ENCODE measurements around the gene PPP2R3B. TPM values are rescaled to one million over a fixed set of nuclear protein-coding genes. Genes with fewer than 3 reads are reported as not detected.

PPP2R3B gene
- total RNA-seq, 1 experiment from 2014 or later: 130 TPM

DNA sequence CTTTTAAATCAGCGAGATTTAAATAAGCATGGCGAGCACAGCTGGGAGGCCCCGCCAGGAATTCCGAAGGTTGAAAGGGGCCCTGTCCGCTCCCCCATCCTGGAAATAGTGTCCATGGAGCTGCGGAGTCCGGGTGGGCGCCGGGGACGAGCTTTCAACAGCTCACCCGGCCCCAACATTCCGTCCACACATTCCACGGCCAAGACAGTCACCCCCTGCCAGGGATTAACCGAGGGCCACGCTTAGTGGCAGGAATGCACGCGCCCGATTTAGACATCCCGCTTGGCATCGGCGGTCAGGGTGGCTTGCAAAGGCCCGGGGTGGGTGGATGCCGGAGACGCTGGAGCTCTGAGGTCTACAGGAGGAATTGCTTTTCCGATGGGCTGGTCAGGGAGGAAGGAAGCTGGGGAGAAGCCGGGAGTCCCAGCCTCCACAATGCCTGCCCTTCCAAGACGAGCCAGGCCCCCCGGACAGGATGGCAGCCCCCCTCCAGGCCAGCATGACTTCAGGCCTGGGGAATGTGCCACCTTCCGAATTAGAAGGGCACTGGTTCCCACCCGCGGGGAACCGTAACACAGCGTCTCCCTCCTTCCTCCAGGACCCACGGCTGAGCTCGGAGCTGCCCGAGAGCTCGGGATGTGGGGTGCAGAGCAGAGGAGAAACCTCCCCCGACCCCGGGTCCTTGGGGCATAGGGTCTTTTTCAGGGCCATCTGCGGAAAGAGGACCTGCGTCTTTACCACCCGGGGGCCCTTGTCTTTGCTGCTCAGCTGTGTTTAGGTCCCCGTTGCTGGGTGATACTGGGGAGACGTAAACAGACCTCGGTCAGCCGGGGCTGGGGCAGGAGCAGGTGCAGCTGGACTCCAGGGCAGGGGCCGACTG lies 26.9 kb upstream of the PPP2R3B start:
- Mint-ChIP-seq H3K4me1 (peaks cover 18% of the 10 kb centered on the region), H3K4me3 (peak overlapping the region; percentile 67), H3K27ac (no peak overlapping the region; the same call in 1 of the 2 replicates), H3K9me3 (peaks cover 5% of the 10 kb centered on the region), H3K36me3 (peaks cover 10% of the 10 kb centered on the region), H3K27me3 (ENCODE audit: low read depth) (no peaks in the 10 kb centered on the region)
- TF ChIP-seq, protein P1, sequence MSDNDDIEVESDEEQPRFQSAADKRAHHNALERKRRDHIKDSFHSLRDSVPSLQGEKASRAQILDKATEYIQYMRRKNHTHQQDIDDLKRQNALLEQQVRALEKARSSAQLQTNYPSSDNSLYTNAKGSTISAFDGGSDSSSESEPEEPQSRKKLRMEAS (CRISPR knock-in tag; IDR thresholded peaks at IDR 0.05): 0 out of 2 replicates have a peak, but pooled peaks have one; percentile 41
- TF ChIP-seq ZNF423 (CRISPR knock-in tag; IDR thresholded peaks at IDR 0.05) (peak; percentile 71), TEAD4 (CRISPR knock-in tag; IDR thresholded peaks at IDR 0.05) (peak; percentile 64; the same call in 1 of the 2 replicates), RORB (CRISPR knock-in tag; IDR thresholded peaks at IDR 0.05) (no peak), EMX1 (CRISPR knock-in tag; IDR thresholded peaks at IDR 0.05) (no peak)
- TF ChIP-seq, protein P2, sequence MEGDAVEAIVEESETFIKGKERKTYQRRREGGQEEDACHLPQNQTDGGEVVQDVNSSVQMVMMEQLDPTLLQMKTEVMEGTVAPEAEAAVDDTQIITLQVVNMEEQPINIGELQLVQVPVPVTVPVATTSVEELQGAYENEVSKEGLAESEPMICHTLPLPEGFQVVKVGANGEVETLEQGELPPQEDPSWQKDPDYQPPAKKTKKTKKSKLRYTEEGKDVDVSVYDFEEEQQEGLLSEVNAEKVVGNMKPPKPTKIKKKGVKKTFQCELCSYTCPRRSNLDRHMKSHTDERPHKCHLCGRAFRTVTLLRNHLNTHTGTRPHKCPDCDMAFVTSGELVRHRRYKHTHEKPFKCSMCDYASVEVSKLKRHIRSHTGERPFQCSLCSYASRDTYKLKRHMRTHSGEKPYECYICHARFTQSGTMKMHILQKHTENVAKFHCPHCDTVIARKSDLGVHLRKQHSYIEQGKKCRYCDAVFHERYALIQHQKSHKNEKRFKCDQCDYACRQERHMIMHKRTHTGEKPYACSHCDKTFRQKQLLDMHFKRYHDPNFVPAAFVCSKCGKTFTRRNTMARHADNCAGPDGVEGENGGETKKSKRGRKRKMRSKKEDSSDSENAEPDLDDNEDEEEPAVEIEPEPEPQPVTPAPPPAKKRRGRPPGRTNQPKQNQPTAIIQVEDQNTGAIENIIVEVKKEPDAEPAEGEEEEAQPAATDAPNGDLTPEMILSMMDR (IDR thresholded peaks at IDR 0.05): no peak
- ChIA-PET CTCF (no interaction called here), POLR2A (no interaction called here)
- ATAC-seq (peak; percentile 78), DNase-seq (ENCODE audit: low spot score) (peak; percentile 63)

DNA sequence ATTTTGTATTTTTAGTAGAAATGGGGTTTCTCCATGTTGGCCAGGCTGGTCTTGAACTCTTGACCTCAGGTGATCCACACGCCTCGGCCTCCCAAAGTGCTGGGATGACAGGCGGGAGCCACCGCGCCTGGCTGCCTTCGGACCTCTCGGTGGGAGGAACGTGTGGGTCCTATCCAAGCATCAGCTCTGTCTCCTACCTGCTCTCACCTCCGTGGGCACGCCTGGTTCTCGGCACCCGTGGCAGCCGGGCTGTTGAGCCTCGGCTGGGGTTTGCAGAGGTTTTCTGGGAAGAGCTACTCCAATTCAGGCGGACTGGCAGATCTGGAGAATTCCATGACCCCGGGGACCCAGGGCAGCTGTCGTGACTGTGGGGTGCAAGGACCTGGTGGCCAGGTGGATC lies 23.6 kb upstream of the PPP2R3B start:
- Mint-ChIP-seq H3K27me3 (ENCODE audit: low read depth) (no peaks in the 10 kb centered on the region), H3K4me3 (no peak overlapping the region), H3K4me1 (peaks cover 14% of the 10 kb centered on the region), H3K36me3 (peaks cover 13% of the 10 kb centered on the region), H3K9me3 (peaks cover 5% of the 10 kb centered on the region), H3K27ac (no peak overlapping the region)
- CTCF ChIA-PET: no interaction called here
- POLR2A ChIA-PET: no interaction called here
- TF ChIP-seq TCF7 (CRISPR knock-in tag; IDR thresholded peaks at IDR 0.05; ENCODE audit: low read depth) (no peak), GTF2I (CRISPR knock-in tag; conservative IDR thresholded peaks at IDR 0.05) (no peak), ATF1 (CRISPR knock-in tag; IDR thresholded peaks at IDR 0.05) (no peak)
- TF ChIP-seq, protein P3, sequence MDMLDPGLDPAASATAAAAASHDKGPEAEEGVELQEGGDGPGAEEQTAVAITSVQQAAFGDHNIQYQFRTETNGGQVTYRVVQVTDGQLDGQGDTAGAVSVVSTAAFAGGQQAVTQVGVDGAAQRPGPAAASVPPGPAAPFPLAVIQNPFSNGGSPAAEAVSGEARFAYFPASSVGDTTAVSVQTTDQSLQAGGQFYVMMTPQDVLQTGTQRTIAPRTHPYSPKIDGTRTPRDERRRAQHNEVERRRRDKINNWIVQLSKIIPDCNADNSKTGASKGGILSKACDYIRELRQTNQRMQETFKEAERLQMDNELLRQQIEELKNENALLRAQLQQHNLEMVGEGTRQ (CRISPR knock-in tag; IDR thresholded peaks at IDR 0.05): no peak
- TF ChIP-seq, protein P4, sequence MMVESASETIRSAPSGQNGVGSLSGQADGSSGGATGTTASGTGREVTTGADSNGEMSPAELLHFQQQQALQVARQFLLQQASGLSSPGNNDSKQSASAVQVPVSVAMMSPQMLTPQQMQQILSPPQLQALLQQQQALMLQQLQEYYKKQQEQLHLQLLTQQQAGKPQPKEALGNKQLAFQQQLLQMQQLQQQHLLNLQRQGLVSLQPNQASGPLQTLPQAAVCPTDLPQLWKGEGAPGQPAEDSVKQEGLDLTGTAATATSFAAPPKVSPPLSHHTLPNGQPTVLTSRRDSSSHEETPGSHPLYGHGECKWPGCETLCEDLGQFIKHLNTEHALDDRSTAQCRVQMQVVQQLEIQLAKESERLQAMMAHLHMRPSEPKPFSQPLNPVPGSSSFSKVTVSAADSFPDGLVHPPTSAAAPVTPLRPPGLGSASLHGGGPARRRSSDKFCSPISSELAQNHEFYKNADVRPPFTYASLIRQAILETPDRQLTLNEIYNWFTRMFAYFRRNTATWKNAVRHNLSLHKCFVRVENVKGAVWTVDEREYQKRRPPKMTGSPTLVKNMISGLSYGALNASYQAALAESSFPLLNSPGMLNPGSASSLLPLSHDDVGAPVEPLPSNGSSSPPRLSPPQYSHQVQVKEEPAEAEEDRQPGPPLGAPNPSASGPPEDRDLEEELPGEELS (CRISPR knock-in tag; IDR thresholded peaks at IDR 0.05): no peak
- TF ChIP-seq, protein P5, sequence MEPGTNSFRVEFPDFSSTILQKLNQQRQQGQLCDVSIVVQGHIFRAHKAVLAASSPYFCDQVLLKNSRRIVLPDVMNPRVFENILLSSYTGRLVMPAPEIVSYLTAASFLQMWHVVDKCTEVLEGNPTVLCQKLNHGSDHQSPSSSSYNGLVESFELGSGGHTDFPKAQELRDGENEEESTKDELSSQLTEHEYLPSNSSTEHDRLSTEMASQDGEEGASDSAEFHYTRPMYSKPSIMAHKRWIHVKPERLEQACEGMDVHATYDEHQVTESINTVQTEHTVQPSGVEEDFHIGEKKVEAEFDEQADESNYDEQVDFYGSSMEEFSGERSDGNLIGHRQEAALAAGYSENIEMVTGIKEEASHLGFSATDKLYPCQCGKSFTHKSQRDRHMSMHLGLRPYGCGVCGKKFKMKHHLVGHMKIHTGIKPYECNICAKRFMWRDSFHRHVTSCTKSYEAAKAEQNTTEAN (CRISPR knock-in tag; IDR thresholded peaks at IDR 0.05): no peak
- TF ChIP-seq, protein P6, sequence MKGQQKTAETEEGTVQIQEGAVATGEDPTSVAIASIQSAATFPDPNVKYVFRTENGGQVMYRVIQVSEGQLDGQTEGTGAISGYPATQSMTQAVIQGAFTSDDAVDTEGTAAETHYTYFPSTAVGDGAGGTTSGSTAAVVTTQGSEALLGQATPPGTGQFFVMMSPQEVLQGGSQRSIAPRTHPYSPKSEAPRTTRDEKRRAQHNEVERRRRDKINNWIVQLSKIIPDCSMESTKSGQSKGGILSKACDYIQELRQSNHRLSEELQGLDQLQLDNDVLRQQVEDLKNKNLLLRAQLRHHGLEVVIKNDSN (CRISPR knock-in tag; IDR thresholded peaks at IDR 0.05): no peak
- TF ChIP-seq, protein P7, sequence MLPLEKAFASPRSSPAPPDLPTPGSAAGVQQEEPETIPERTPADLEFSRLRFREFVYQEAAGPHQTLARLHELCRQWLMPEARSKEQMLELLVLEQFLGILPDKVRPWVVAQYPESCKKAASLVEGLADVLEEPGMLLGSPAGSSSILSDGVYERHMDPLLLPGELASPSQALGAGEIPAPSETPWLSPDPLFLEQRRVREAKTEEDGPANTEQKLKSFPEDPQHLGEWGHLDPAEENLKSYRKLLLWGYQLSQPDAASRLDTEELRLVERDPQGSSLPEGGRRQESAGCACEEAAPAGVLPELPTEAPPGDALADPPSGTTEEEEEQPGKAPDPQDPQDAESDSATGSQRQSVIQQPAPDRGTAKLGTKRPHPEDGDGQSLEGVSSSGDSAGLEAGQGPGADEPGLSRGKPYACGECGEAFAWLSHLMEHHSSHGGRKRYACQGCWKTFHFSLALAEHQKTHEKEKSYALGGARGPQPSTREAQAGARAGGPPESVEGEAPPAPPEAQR (CRISPR knock-in tag; IDR thresholded peaks at IDR 0.05): no peak
- ATAC-seq (no peak), DNase-seq (ENCODE audit: low spot score) (no peak)
